Tibial nerve (tissue), 4 donors: ENCODE data around the gene VN1R2. TPM values are rescaled to one million over a fixed set of nuclear protein-coding genes. Genes with fewer than 3 reads are reported as not detected.
"Not testable (repeated sequence)": the region's sequence is repeated elsewhere in the genome, so short reads cannot be mapped to it uniquely, and the experiment has no call there.

Source experiments
- DNase-seq, 2 donors: peaks; one replicate each; pipeline ENCODE4 v3.0.0-alpha.2; 2019; ENCODE audit warnings: low spot score in 2 of 2
- H3K27ac ChIP-seq, 4 donors: fragments of 200-600 bp; sonication (generic) in 3 of 4; one replicate each; pipeline ENCODE4 v1.5.1; 2017 to 2019; ENCODE audit warnings: mild to moderate bottlenecking in 1 of 4
- H3K27me3 ChIP-seq, 2 donors: fragments of 200-600 bp; sonication (generic) in 1 of 2; one replicate each; pipeline versions ENCODE4 v1.5.1 to v1.6.0; 2017 to 2019
- H3K36me3 ChIP-seq, 3 donors: fragments of 200-600 bp; sonication (generic); one replicate each; pipeline ENCODE4 v1.5.1; 2018 to 2019
- H3K4me1 ChIP-seq, 4 donors: fragments of 200-600 bp; sonication (generic) in 3 of 4; one replicate each; pipeline ENCODE4 v1.5.1; 2017 to 2019
- H3K4me3 ChIP-seq, 4 donors: fragments of 200-600 bp; sonication (generic) in 3 of 4; one replicate each; pipeline ENCODE4 v1.5.1; 2017 to 2019; ENCODE audit warnings: mild to moderate bottlenecking in 1 of 4, moderate library complexity in 1 of 4
- H3K9me3 ChIP-seq, 4 donors: fragments of 200-600 bp; sonication (generic) in 3 of 4; one replicate each; pipeline ENCODE4 v1.5.1; 2017 to 2019
- CTCF ChIP-seq, 5 experiments: fragments of 200-600 bp in 3 of 5; fragments of 450-650 bp in 2 of 5; sonication (generic) in 3 of 5; IDR thresholded peaks; one replicate each; pipeline ENCODE4 v1.5.1; 2016 to 2019; ENCODE audit warnings: antibody characterized with exemption in 5 of 5, mild to moderate bottlenecking in 3 of 5, moderate library complexity in 2 of 5
- EP300 ChIP-seq, 2 donors: sonication (generic); formaldehyde crosslinking; IDR thresholded peaks; one replicate each; pipeline ENCODE4 v1.6.1; 2017; ENCODE audit warnings: antibody characterized with exemption in 2 of 2, mild to moderate bottlenecking in 1 of 2
- POLR2A ChIP-seq, 2 donors: fragments of 450-650 bp; IDR thresholded peaks; one replicate each; pipeline ENCODE4 v1.6.1; 2017; ENCODE audit warnings: antibody characterized with exemption in 2 of 2, mild to moderate bottlenecking in 2 of 2, moderate library complexity in 2 of 2
- WGBS, 2 donors: methylation state at CpG; one replicate each; pipeline ENCODE4 v1.1.5; 2018; 5-methylcytosine and 5-hydroxymethylcytosine counted together
- total RNA-seq, 4 donors: library from RNA; depleted of rRNA; stranded (reverse); fragments of >200 nt; gene quantifications; one replicate each; pipeline ENCODE4 v1.1.0, GENCODE V29; 2016

VN1R2 gene
- total RNA-seq, 4 donors from 2014 or later, result not detected

- Histone ChIP-seq H3K36me3 (no peaks in the 10 kb centered on the region), H3K27me3 (no peaks in the 10 kb centered on the region), H3K4me3 (no peak overlapping the region), H3K4me1 (no peaks in the 10 kb centered on the region), H3K27ac (no peak overlapping the region), H3K9me3 (peaks cover 0 to 6% (median 2%) of the 10 kb centered on the region in 4 donors)
- TF ChIP-seq CTCF (IDR thresholded peaks at IDR 0.05), result no peak
- no peak for TF ChIP-seq POLR2A (IDR thresholded peaks at IDR 0.05)
- no peak for TF ChIP-seq EP300 (IDR thresholded peaks at IDR 0.05)
- WGBS, 2 donors, result 61 to 63% methylated on average over 4 of the region's 4 CpGs
- no peak for DNase-seq
These were observed 27.0 kb downstream of the VN1R2 start for GRCh38 chr19:53285087-53285486.

GRCh38 chr19:53290758-53291549 lies 32.9 kb downstream of the VN1R2 start:
- 91% methylated on average over 47 of the region's 47 CpGs for WGBS, 2 donors
- peaks cover 0 to 39% (median 10%) of the 10 kb centered on the region in 4 donors for H3K9me3 ChIP-seq
- H3K4me1 ChIP-seq, result no peaks in the 10 kb centered on the region
- no peaks in the 10 kb centered on the region for H3K27me3 ChIP-seq
- H3K4me3 ChIP-seq, result no peak overlapping the region
- H3K27ac ChIP-seq, result no peak overlapping the region
- no peaks in the 10 kb centered on the region for H3K36me3 ChIP-seq
- TF ChIP-seq EP300 (IDR thresholded peaks at IDR 0.05), result no peak
- no peak for TF ChIP-seq POLR2A (IDR thresholded peaks at IDR 0.05)
- TF ChIP-seq CTCF (IDR thresholded peaks at IDR 0.05), result no peak
- no peak for DNase-seq

GRCh38 chr19:53294786-53295441 lies 36.8 kb downstream of the VN1R2 start:
- no peaks in the 10 kb centered on the region for H3K4me1 ChIP-seq
- WGBS, 2 donors, result 75 to 87% methylated on average over 7 of the region's 7 CpGs
- H3K4me3 ChIP-seq, result no peak overlapping the region
- H3K9me3 ChIP-seq, result peaks cover 0 to 52% (median 8%) of the 10 kb centered on the region in 4 donors
- no peak for DNase-seq
- no peaks in the 10 kb centered on the region for H3K27me3 ChIP-seq
- H3K36me3 ChIP-seq, result no peaks in the 10 kb centered on the region
- no peak overlapping the region for H3K27ac ChIP-seq
- TF ChIP-seq POLR2A (IDR thresholded peaks at IDR 0.05) (no peak), CTCF (IDR thresholded peaks at IDR 0.05) (no peak), EP300 (IDR thresholded peaks at IDR 0.05) (no peak)

GRCh38 chr19:53301341-53301740 lies 43.2 kb downstream of the VN1R2 start:
- H3K36me3 ChIP-seq, H3K27me3 ChIP-seq, DNase-seq, H3K4me1 ChIP-seq, H3K4me3 ChIP-seq, H3K27ac ChIP-seq: not testable (repeated sequence)
- whole genome bisulfite sequencing, 2 donors, result 33% methylated on average over 1 of the region's 8 CpGs; no CpG with 5 or more reads in 1 of the 2 donors
- H3K9me3 ChIP-seq, result peaks cover 0 to 12% (median 0%) of the 10 kb centered on the region in 4 donors

GRCh38 chr19:53308339-53308811 lies 50.3 kb downstream of the VN1R2 start:
- no peak overlapping the region for H3K27ac ChIP-seq
- peaks cover 0 to 13% (median 0%) of the 10 kb centered on the region in 4 donors for H3K9me3 ChIP-seq
- WGBS, 2 donors, result 2 to 3% methylated on average over 9 to 29 of the region's 32 CpGs
- peaks cover 0 to 31% of the 10 kb centered on the region in 2 donors for H3K27me3 ChIP-seq
- no peak for DNase-seq
- H3K36me3 ChIP-seq, result no peaks in the 10 kb centered on the region
- TF ChIP-seq EP300 (IDR thresholded peaks at IDR 0.05) (no peak), POLR2A (IDR thresholded peaks at IDR 0.05) (no peak), CTCF (IDR thresholded peaks at IDR 0.05) (peak in 2 of 5 experiments; percentile 17 to 20)
- peaks cover 0 to 5% (median 0%) of the 10 kb centered on the region in 4 donors for H3K4me1 ChIP-seq
- no peak overlapping the region for H3K4me3 ChIP-seq

Other genes starting within 250 kb of the VN1R2 start
- not detected for gene ERVV-1, start 244.4 kb upstream of the VN1R2 start, total RNA-seq
- not detected for gene ERVV-2, start 213.6 kb upstream of the VN1R2 start, total RNA-seq
- gene ZNF160, start 154.9 kb upstream of the VN1R2 start, total RNA-seq, result 10 to 100 TPM; 38.9 to 65.7 (median 45.4) TPM
- gene ZNF415, start 125.4 kb upstream of the VN1R2 start, total RNA-seq, result 1 to 10 TPM; 4.5 to 9.8 (median 5.7) TPM
- gene ZNF347, start 99.2 kb upstream of the VN1R2 start, total RNA-seq, result 10 to 100 TPM; 13.1 to 21.9 (median 16.2) TPM
- 10 to 100 TPM in 1 of 4 donors, 1 to 10 TPM in 3; 5.4 to 19.6 (median 6.1) TPM for gene ZNF665, start 64.9 kb upstream of the VN1R2 start, total RNA-seq
- 10 to 100 TPM; 15.1 to 28.2 (median 20.3) TPM for gene ZNF677, start 3.4 kb upstream of the VN1R2 start, total RNA-seq
- gene VN1R4, start 9.4 kb downstream of the VN1R2 start, total RNA-seq, result not detected
- gene ZNF845, start 75.5 kb downstream of the VN1R2 start, total RNA-seq, result 10 to 100 TPM in 1 of 4 donors, 1 to 10 TPM in 3; 5.7 to 11.1 (median 7.6) TPM
- gene ZNF525, start 107.4 kb downstream of the VN1R2 start, total RNA-seq, result 1 to 10 TPM; 4.2 to 9.6 (median 7.3) TPM
- 10 to 100 TPM in 3 of 4 donors, 1 to 10 TPM in 1; 7.2 to 16.5 (median 10.1) TPM for gene ZNF765, start 136.9 kb downstream of the VN1R2 start, total RNA-seq
- gene ZNF761, start 173.7 kb downstream of the VN1R2 start, total RNA-seq, result 10 to 100 TPM in 2 of 4 donors, 1 to 10 TPM in 2; 9.2 to 15.3 (median 10.5) TPM
- gene ZNF813, start 209.4 kb downstream of the VN1R2 start, total RNA-seq, result 1 to 10 TPM; 2.5 to 4.9 (median 3.8) TPM